Ascending aorta (tissue), 2 donors: ENCODE measurements around the gene RPTOR. TPM values are rescaled to one million over a fixed set of nuclear protein-coding genes. Genes with fewer than 3 reads are reported as not detected.

Experiments
- DNase-seq, 2 donors: peaks; one replicate each; pipeline ENCODE4 v3.0.0-alpha.2; 2019; ENCODE audit warnings: low spot score in 2 of 2
- H3K27ac ChIP-seq, 2 donors: fragments of 200-600 bp; sonication (generic); one replicate each; pipeline ENCODE4 v1.5.1; 2016 to 2017; ENCODE audit warnings: mild to moderate bottlenecking in 1 of 2
- H3K27me3 ChIP-seq: fragments of 200-600 bp; sonication (generic); one replicate; pipeline ENCODE4 v1.5.1; 2017
- H3K36me3 ChIP-seq, 2 donors: fragments of 200-600 bp; sonication (generic); one replicate each; pipeline ENCODE4 v1.5.1; 2016
- H3K4me1 ChIP-seq, 2 donors: fragments of 200-600 bp; sonication (generic); one replicate each; pipeline ENCODE4 v1.5.1; 2016 to 2017; ENCODE audit warnings: mild to moderate bottlenecking in 1 of 2
- H3K4me3 ChIP-seq, 2 donors: fragments of 200-600 bp; sonication (generic); one replicate each; pipeline ENCODE4 v1.5.1; 2016 to 2017; ENCODE audit warnings: mild to moderate bottlenecking in 1 of 2
- H3K9me3 ChIP-seq, 2 donors: fragments of 200-600 bp; sonication (generic); one replicate each; pipeline ENCODE4 v1.5.1; 2016
- CTCF ChIP-seq, 3 experiments: fragments of 200-600 bp in 2 of 3; fragments of 450-650 bp in 1 of 3; sonication (generic) in 2 of 3; IDR thresholded peaks; one replicate each; pipeline ENCODE4 v1.5.1; 2016 to 2019; ENCODE audit warnings: antibody characterized with exemption in 3 of 3, mild to moderate bottlenecking in 1 of 3, moderate library complexity in 1 of 3
- intact Hi-C: fragments of 100-400 bp; cut with DNase I; formaldehyde crosslinking; loops from one replicate; pipeline ENCODE4 v1.15.1; 2023
- total RNA-seq: library from RNA; depleted of rRNA; stranded (reverse); fragments of >200 nt; gene quantifications from one replicate; pipeline ENCODE4 v1.1.0, GENCODE V29; 2016

The RPTOR gene
- total RNA-seq, 1 donor from 2014 or later = 36.1 TPM

DNA sequence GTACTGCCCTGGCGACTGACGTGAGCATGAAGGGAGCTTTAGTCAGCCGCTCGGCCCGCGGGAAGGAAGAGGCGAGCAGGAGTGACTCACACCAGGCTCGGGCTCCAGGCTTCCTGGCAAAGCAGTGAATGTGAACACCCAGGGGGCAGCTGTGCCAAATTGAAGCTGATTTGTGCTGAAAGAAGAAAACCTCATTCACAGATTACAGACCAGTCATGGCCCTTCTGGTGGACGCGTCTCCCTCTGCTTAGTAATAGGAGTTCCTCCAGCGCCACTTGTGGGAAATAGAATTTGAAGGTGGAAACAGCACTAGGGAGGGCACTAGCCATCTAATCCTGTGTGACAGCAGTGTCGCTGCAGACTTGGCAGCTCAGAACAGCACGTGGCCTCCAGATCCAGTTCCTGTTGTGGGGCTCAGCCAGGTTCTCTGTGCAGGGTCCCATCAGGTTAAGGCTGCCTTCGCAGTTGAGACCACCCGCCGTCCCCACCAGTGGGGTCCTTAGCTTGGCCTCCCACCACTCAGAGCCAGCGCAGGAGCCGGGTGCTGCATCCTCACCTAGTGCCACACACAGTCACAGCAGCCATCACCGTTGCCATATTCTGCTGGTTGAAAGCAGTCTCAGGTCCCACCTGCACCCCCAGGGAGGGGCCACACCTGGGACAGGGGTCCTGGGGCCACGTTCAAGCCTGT lies 282.5 kb downstream of the RPTOR start:
- H3K27me3 ChIP-seq = no peaks in the 10 kb centered on the region
- peak overlapping the region; percentile 75 to 80 for H3K27ac ChIP-seq
- TF ChIP-seq CTCF (IDR thresholded peaks at IDR 0.05) = peak in 2 of 3 experiments; percentile 19 to 32
- H3K36me3 ChIP-seq = peaks cover 0 to under 1% of the 10 kb centered on the region in 2 donors
- H3K9me3 ChIP-seq = no peaks in the 10 kb centered on the region
- intact Hi-C loops = loop anchor here (5.0 kb wide), 1 partner anchor 35 kb away; no protein-coding TSS in a partner anchor
- peaks cover 4 to 12% of the 10 kb centered on the region in 2 donors for H3K4me1 ChIP-seq
- H3K4me3 ChIP-seq = peak overlapping the region in 1 of 2 donors; percentile 31
- DNase-seq = peak; percentile 72 to 95

- peak overlapping the region; percentile 75 to 80 for H3K27ac ChIP-seq
- peaks cover 4 to 17% of the 10 kb centered on the region in 2 donors for H3K4me1 ChIP-seq
- peak in 1 of 2 donors; percentile 59 for DNase-seq
- no peaks in the 10 kb centered on the region for H3K36me3 ChIP-seq
- no peak for TF ChIP-seq CTCF (IDR thresholded peaks at IDR 0.05)
- H3K4me3 ChIP-seq = no peak overlapping the region
- H3K9me3 ChIP-seq = no peaks in the 10 kb centered on the region
- intact Hi-C loops = loop anchor here (5.0 kb wide), 1 partner anchor 36 kb away; no protein-coding TSS in a partner anchor
- H3K27me3 ChIP-seq = no peaks in the 10 kb centered on the region
These were observed 283.3 kb downstream of the RPTOR start for GRCh38 chr17:80827646-80828643.

- peaks cover 4 to 24% of the 10 kb centered on the region in 2 donors for H3K4me1 ChIP-seq
- no peak overlapping the region for H3K27ac ChIP-seq
- DNase-seq = peak in 1 of 2 donors; percentile 56
- H3K4me3 ChIP-seq = no peak overlapping the region
- TF ChIP-seq CTCF (IDR thresholded peaks at IDR 0.05) = no peak
- intact Hi-C loops = loop anchor here (5.0 kb wide), 1 partner anchor 37 kb away; no protein-coding TSS in a partner anchor
- no peaks in the 10 kb centered on the region for H3K9me3 ChIP-seq
- no peaks in the 10 kb centered on the region for H3K27me3 ChIP-seq
- H3K36me3 ChIP-seq = no peaks in the 10 kb centered on the region
These were observed 284.7 kb downstream of the RPTOR start for GRCh38 chr17:80829166-80829813.

DNA sequence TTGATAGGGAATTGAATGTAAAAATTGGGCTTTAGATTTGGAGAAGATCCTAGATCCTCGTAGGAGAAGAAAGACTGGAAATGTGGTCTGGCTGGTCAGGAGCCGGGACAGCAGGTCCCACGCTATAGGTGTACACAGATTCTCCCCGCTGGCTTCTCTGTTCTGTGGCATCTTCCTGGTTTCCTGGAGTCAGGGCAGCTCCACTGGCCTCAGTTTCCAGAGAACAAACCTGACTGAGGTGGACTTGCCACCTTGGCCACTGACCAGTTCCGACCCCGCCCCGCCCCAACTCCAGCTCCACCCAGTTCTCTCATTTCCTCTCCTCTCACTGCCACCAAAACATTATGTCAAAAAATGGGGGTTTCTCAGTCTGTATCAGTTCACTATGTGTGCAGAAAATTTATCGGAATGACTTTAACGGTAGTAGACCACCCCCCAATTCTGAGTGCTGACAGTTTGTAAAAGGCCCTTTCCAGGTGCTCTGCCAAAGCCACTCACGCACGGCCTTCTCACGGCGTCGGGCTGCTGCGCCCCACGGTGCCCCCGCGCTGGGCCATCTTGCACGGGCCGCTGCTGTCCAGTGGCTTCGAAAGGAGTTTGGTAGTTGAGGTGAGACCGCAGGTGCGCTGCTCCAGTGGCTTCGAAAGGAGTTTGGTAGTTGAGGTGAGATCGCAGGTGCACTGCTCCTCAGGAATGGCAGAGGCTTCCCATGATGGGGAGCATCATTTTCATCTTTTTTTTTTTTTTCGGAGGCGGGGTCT lies 285.6 kb downstream of the RPTOR start:
- no peak overlapping the region for H3K27ac ChIP-seq
- H3K4me3 ChIP-seq = no peak overlapping the region
- peak in 1 of 2 donors; percentile 54 for DNase-seq
- no peak for TF ChIP-seq CTCF (IDR thresholded peaks at IDR 0.05)
- no peaks in the 10 kb centered on the region for H3K9me3 ChIP-seq
- no peaks in the 10 kb centered on the region for H3K36me3 ChIP-seq
- H3K27me3 ChIP-seq = no peaks in the 10 kb centered on the region
- peaks cover 4 to 24% of the 10 kb centered on the region in 2 donors for H3K4me1 ChIP-seq
- intact Hi-C loops = loop anchor here (5.0 kb wide), 1 partner anchor 58 kb away; no protein-coding TSS in a partner anchor
